IMR-90 (cell line): Measurements from ENCODE around the gene CREB3L1. TPM values are rescaled to one million over a fixed set of nuclear protein-coding genes. Genes with fewer than 3 reads are reported as not detected.

Experiments used
- ATAC-seq: fragments of 200-7000 bp; cut with Tn5 transposase; 2 replicates; pipeline ENCODE4 v1.9.1; 2020; ENCODE audit warnings: low read depth, mild to moderate bottlenecking, moderate library complexity
- BruUV-seq: library from RNA; stranded (reverse); fragments of 400-500 nt; replicated peaks from 2 replicates; lab custom pipeline; 2021; lab: Mats Ljungman, UMichigan
- CTCF ChIA-PET: fragments of 300-600 bp; formaldehyde crosslinking; extraction: SDS; loops from one replicate; lab custom pipeline; 2021; ENCODE audit warnings: antibody characterized with exemption; lab: Yijun Ruan, JAX
- POLR2A ChIA-PET: fragments of 300-600 bp; sonication (Branson Sonifier 250); formaldehyde crosslinking; loops from one replicate; lab custom pipeline; 2022; ENCODE audit warnings: antibody characterized with exemption; ENCODE audit not compliant: unreplicated experiment; lab: Charles Lee
- DNase-seq: peaks from one replicate; pipeline ENCODE4 v3.0.0; 2013
- H2AFZ ChIP-seq: replicated peaks from 2 replicates; pipeline ENCODE3; 2013; ENCODE audit warnings: low read length, mild to moderate bottlenecking; ENCODE audit not compliant: poor library complexity
- H2AK5ac ChIP-seq: 2 replicates; pipeline ENCODE4 v1.6.1; 2013; ENCODE audit warnings: low read depth, low read length, inconsistent platforms
- H2AK9ac ChIP-seq: replicated peaks from 2 replicates; pipeline ENCODE3; 2013; ENCODE audit warnings: mild to moderate bottlenecking, low read depth, low read length, moderate library complexity; ENCODE audit not compliant: poor library complexity
- H2BK120ac ChIP-seq: 2 replicates; pipeline ENCODE4 v1.6.1; 2013; ENCODE audit warnings: low read depth, low read length, inconsistent platforms
- H2BK15ac ChIP-seq: 3 replicates; pipeline ENCODE4 v1.6.1; 2013; ENCODE audit warnings: low read depth, low read length, inconsistent platforms
- H2BK20ac ChIP-seq: 2 replicates; pipeline ENCODE4 v1.6.1; 2013; ENCODE audit warnings: low read depth, mild to moderate bottlenecking, inconsistent platforms, low read length, moderate library complexity
- H2BK5ac ChIP-seq: 2 replicates; pipeline ENCODE4 v1.6.1; 2013; ENCODE audit warnings: mild to moderate bottlenecking, low read depth, low read length, inconsistent platforms; ENCODE audit not compliant: poor library complexity, severe bottlenecking
- H3K14ac ChIP-seq: replicated peaks from 2 replicates; pipeline ENCODE4 v1.6.1; 2013; ENCODE audit warnings: low read depth, low read length, inconsistent platforms
- H3K18ac ChIP-seq: 2 replicates; pipeline ENCODE4 v1.6.1; 2013; ENCODE audit warnings: low read depth, low read length, control low read depth
- H3K23ac ChIP-seq: 2 replicates; pipeline ENCODE4 v1.6.1; 2013; ENCODE audit warnings: low read depth, low read length, inconsistent platforms
- H3K27ac ChIP-seq: 2 replicates; pipeline ENCODE4 v1.5.1; 2013; ENCODE audit warnings: mild to moderate bottlenecking, control low read depth, low read length; ENCODE audit not compliant: insufficient read depth
- H3K27me3 ChIP-seq: 2 replicates; pipeline ENCODE4 v1.6.1; 2013; ENCODE audit warnings: low read length; ENCODE audit not compliant: control insufficient read depth, insufficient read depth
- H3K36me3 ChIP-seq: 2 replicates; pipeline ENCODE4 v1.6.1; 2013; ENCODE audit warnings: low read length, mixed read lengths; ENCODE audit not compliant: control insufficient read depth, insufficient read depth
- H3K4ac ChIP-seq: 2 replicates; pipeline ENCODE4 v1.6.1; 2013; ENCODE audit warnings: low read depth, low read length, inconsistent platforms
- H3K4me1 ChIP-seq: 2 replicates; pipeline ENCODE4 v1.6.1; 2013; ENCODE audit warnings: low read length, mixed read lengths; ENCODE audit not compliant: control insufficient read depth, insufficient read depth
- H3K4me2 ChIP-seq: 2 replicates; pipeline ENCODE4 v1.6.1; 2013; ENCODE audit warnings: low read depth, mild to moderate bottlenecking, control low read depth, low read length, moderate library complexity
- H3K4me3 ChIP-seq: 2 replicates; pipeline ENCODE4 v1.5.1; 2013; ENCODE audit warnings: low read depth, mild to moderate bottlenecking, control low read depth, low read length, moderate library complexity; ENCODE audit not compliant: insufficient read depth
- H3K56ac ChIP-seq: 2 replicates; pipeline ENCODE4 v1.6.1; 2013; ENCODE audit warnings: low read length, inconsistent platforms; ENCODE audit not compliant: insufficient read depth; ENCODE audit errors: extremely low read depth
- H3K79me1 ChIP-seq, 2 experiments: 2 replicates each; pipeline ENCODE4 v1.6.1; 2013; ENCODE audit warnings: low read length in 2 of 2, inconsistent platforms in 1 of 2, low read depth in 1 of 2
- H3K9ac ChIP-seq: 2 replicates; pipeline ENCODE4 v1.6.1; 2013; ENCODE audit warnings: low read depth, low read length, control low read depth
- H3K9me1 ChIP-seq: 2 replicates; pipeline ENCODE4 v1.6.1; 2013; ENCODE audit warnings: low read length, inconsistent platforms; ENCODE audit not compliant: insufficient read depth
- H3K9me3 ChIP-seq: 2 replicates; pipeline ENCODE4 v1.6.1; 2013; ENCODE audit warnings: low read length; ENCODE audit not compliant: control insufficient read depth, insufficient read depth
- H4K20me1 ChIP-seq: 2 replicates; pipeline ENCODE4 v1.6.1; 2013; ENCODE audit warnings: low read length, inconsistent platforms; ENCODE audit not compliant: insufficient read depth
- H4K5ac ChIP-seq: 2 replicates; pipeline ENCODE4 v1.6.1; 2013; ENCODE audit warnings: mild to moderate bottlenecking, low read depth, low read length, control low read depth
- H4K8ac ChIP-seq, 2 experiments: 2 replicates each; pipeline ENCODE4 v1.6.1; 2013; ENCODE audit warnings: low read depth in 2 of 2, low read length in 2 of 2, control low read depth in 1 of 2, inconsistent platforms in 1 of 2
- H4K91ac ChIP-seq: 2 replicates; pipeline ENCODE4 v1.6.1; 2013; ENCODE audit warnings: low read depth, low read length, inconsistent platforms; ENCODE audit not compliant: insufficient read depth
- BHLHE40 ChIP-seq: fragments of 150-350 bp; IDR thresholded peaks from 2 replicates; pipeline ENCODE4 v1.6.1; 2016; ENCODE audit warnings: mild to moderate bottlenecking, low read depth, low read length
- CEBPB ChIP-seq: IDR thresholded peaks from 2 replicates; pipeline ENCODE4 v1.6.1; 2012; ENCODE audit warnings: low read depth, low read length, improper control_type of control experiment
- CHD1 ChIP-seq: IDR thresholded peaks from 2 replicates; pipeline ENCODE4 v1.6.1; 2012; ENCODE audit warnings: low read depth, low read length, improper control_type of control experiment
- FOS ChIP-seq: fragments of 150-350 bp; IDR thresholded peaks from 2 replicates; pipeline ENCODE4 v1.6.1; 2016; ENCODE audit warnings: low read depth, low read length
- MAFK ChIP-seq: IDR thresholded peaks from 2 replicates; pipeline ENCODE4 v1.6.1; 2012; ENCODE audit warnings: low read depth, low read length, improper control_type of control experiment
- MAZ ChIP-seq: IDR thresholded peaks from 2 replicates; pipeline ENCODE4 v1.6.1; 2012; ENCODE audit warnings: low read depth, mild to moderate bottlenecking, low read length, improper control_type of control experiment, moderate library complexity, borderline replicate concordance
- MXI1 ChIP-seq: IDR thresholded peaks from 2 replicates; pipeline ENCODE4 v1.6.1; 2012; ENCODE audit warnings: low read depth, mild to moderate bottlenecking, low read length, moderate library complexity, borderline replicate concordance
- NFE2L2 ChIP-seq: fragments of 150-350 bp; IDR thresholded peaks from 2 replicates; pipeline ENCODE4 v1.6.1; 2016; ENCODE audit warnings: low read depth, mild to moderate bottlenecking, low read length
- POLR2A ChIP-seq: IDR thresholded peaks from 2 replicates; pipeline ENCODE4 v1.6.1; 2012; ENCODE audit warnings: mild to moderate bottlenecking, low read depth, low read length
- RAD21 ChIP-seq: IDR thresholded peaks from 2 replicates; pipeline ENCODE4 v1.6.1; 2012; ENCODE audit warnings: low read length, improper control_type of control experiment
- RCOR1 ChIP-seq: IDR thresholded peaks from 2 replicates; pipeline ENCODE4 v1.6.1; 2012; ENCODE audit warnings: mild to moderate bottlenecking, low read length, improper control_type of control experiment; ENCODE audit not compliant: insufficient replicate concordance
- RFX5 ChIP-seq: IDR thresholded peaks from 2 replicates; pipeline ENCODE4 v1.8.0; 2012; ENCODE audit warnings: low read depth, mild to moderate bottlenecking, low read length, moderate library complexity
- SMC3 ChIP-seq: fragments of 150-350 bp; IDR thresholded peaks from 2 replicates; pipeline ENCODE4 v1.6.1; 2016; ENCODE audit warnings: low read depth, mild to moderate bottlenecking, antibody characterized with exemption, low read length, moderate library complexity
- WGBS, 2 experiments: methylation state at CpG; one replicate each; pipeline versions ENCODE4 v1.1.5 to v1.1.7; 2013; ENCODE audit warnings: missing lambda C conversion rate in 2 of 2; ENCODE audit not compliant: insufficient read length in 1 of 2; ENCODE audit errors: extremely low coverage in 2 of 2; 5-methylcytosine and 5-hydroxymethylcytosine counted together
- dilution Hi-C: fragments of 300-500 bp; cut with HindIII; formaldehyde crosslinking; loops from one replicate; pipeline ENCODE4 v1.14.3; 2018; ENCODE audit warnings: low sequenced_read_pairs; ENCODE audit not compliant: unreplicated experiment
- in situ Hi-C: fragments of 300-500 bp; cut with MboI; formaldehyde crosslinking; loops from 3 replicates; pipeline ENCODE4 v1.14.3; 2019; ENCODE audit warnings: low sequenced_read_pairs, inconsistent platforms, mixed read lengths
- intact Hi-C: fragments of 100-400 bp; cut with micrococcal nuclease; formaldehyde crosslinking; loops from 2 replicates; pipeline ENCODE4 v1.10.0; 2022
- polyA plus RNA-seq, 3 experiments: library from polyadenylated mRNA; depleted of rRNA; stranded (reverse); fragments of >200 nt; gene quantifications; 2 replicates each; pipeline ENCODE4 v1.2.3, GENCODE V29; 2012; ENCODE audit warnings: low replicate concordance in 1 of 3
- total RNA-seq: library from RNA; depleted of rRNA; stranded (reverse); fragments of >200 nt; gene quantifications from 2 replicates; pipeline ENCODE4 v1.2.3, GENCODE V29; 2012
- TF ChIP-seq, protein P1 (sequence below): conservative IDR thresholded peaks from 2 replicates; pipeline ENCODE4 v1.5.1; 2012; ENCODE audit warnings: mild to moderate bottlenecking, low read depth, low read length, improper control_type of control experiment
- TF ChIP-seq, protein P2 (sequence below): fragments of 150-350 bp; IDR thresholded peaks from 2 replicates; pipeline ENCODE4 v1.6.1; 2016; ENCODE audit warnings: low read depth, mild to moderate bottlenecking, low read length, moderate library complexity, borderline replicate concordance
- TF ChIP-seq, protein P3 (sequence below): fragments of 150-350 bp; IDR thresholded peaks from 2 replicates; pipeline ENCODE4 v1.6.1; 2017; ENCODE audit warnings: mild to moderate bottlenecking, antibody characterized with exemption, low read length, low read depth

Gene CREB3L1
- total and polyA plus RNA-seq, 2 of the 4 experiments (the other 2 are of a cell fraction), result 8.1 to 82.3 TPM

DNA sequence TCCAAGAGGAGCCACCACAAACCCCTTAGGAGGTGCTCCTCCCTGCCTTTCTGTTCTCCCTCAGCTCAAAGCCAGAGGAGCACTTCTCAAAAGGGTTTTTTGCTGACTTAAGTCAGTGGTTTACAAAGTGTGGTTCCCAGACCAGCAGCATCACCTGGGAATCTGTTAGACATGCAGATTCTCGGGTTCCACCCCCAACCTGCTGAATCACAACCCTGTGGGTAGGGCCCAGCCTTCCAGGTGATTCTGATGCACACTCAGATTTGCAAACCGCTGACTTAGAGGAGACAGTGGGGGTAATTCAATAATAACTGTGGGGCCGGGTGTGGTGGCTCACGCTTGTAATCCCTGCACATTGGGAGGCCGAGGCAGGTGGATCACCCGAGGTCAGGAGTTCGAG lies 22.8 kb downstream of the CREB3L1 start:
- Histone ChIP-seq H3K9me3 (no peaks in the 10 kb centered on the region), H2AFZ (no peak overlapping the region), H3K4me2 (no peak overlapping the region), H2AK5ac (peak overlapping the region; percentile 96; the same call in 1 of the 2 replicates), H3K4ac (peak overlapping the region; percentile 96), H3K27ac (peak overlapping the region; percentile 98), H3K9ac (no peak overlapping the region), H4K20me1 (peaks cover 13% of the 10 kb centered on the region), H2BK20ac (peak overlapping the region; percentile 21), H3K18ac (no peak overlapping the region), H3K4me1 (peaks cover 34% of the 10 kb centered on the region), H4K8ac (peak overlapping the region; percentile 37 to 91; a peak in 2 of 4 replicates), H2BK15ac (no peak overlapping the region; the same call in 2 of the 3 replicates), H3K27me3 (no peaks in the 10 kb centered on the region), H2BK120ac (peak overlapping the region; percentile 96), H3K14ac (peak overlapping the region; percentile 94), H2AK9ac (peak overlapping the region; percentile 87), H2BK5ac (peak overlapping the region; percentile 95), H3K79me1 (peaks cover 26 to 76% of the 10 kb centered on the region in 2 experiments), H3K4me3 (no peak overlapping the region), H3K36me3 (peaks cover 36% of the 10 kb centered on the region), H4K5ac (peak overlapping the region; percentile 97; the same call in 1 of the 2 replicates), H3K9me1 (peaks cover 20% of the 10 kb centered on the region), H3K56ac (no peak overlapping the region), H3K23ac (peak overlapping the region; percentile 97), H4K91ac (peak overlapping the region; percentile 96)
- ChIA-PET POLR2A (no interaction called here), CTCF (interaction anchor here (1.2 to 4.3 kb wide), 3 partner anchors 8 to 60 kb away, joined by 3 to 15 read pairs (median 5); no protein-coding TSS in a partner anchor)
- intact Hi-C loops, result no loop called here
- no peak for DNase-seq
- BruUV-seq, result no TSS peak
- no peak for ATAC-seq
- in situ Hi-C loops, result loop anchor here (25.0 kb wide), 1 partner anchor 188 kb away; the partner anchor contains the start of gene PHF21A
- dilution Hi-C loops, result no loop called here
- TF ChIP-seq, protein P1, sequence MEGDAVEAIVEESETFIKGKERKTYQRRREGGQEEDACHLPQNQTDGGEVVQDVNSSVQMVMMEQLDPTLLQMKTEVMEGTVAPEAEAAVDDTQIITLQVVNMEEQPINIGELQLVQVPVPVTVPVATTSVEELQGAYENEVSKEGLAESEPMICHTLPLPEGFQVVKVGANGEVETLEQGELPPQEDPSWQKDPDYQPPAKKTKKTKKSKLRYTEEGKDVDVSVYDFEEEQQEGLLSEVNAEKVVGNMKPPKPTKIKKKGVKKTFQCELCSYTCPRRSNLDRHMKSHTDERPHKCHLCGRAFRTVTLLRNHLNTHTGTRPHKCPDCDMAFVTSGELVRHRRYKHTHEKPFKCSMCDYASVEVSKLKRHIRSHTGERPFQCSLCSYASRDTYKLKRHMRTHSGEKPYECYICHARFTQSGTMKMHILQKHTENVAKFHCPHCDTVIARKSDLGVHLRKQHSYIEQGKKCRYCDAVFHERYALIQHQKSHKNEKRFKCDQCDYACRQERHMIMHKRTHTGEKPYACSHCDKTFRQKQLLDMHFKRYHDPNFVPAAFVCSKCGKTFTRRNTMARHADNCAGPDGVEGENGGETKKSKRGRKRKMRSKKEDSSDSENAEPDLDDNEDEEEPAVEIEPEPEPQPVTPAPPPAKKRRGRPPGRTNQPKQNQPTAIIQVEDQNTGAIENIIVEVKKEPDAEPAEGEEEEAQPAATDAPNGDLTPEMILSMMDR, result no peak
- no peak for TF ChIP-seq FOS
- TF ChIP-seq RAD21, result no peak
- no peak for TF ChIP-seq POLR2A
- TF ChIP-seq SMC3, result no peak
- TF ChIP-seq CHD1, result no peak
- TF ChIP-seq RCOR1, result no peak
- no peak for TF ChIP-seq MAZ
- TF ChIP-seq NFE2L2, result no peak
- TF ChIP-seq, protein P2, sequence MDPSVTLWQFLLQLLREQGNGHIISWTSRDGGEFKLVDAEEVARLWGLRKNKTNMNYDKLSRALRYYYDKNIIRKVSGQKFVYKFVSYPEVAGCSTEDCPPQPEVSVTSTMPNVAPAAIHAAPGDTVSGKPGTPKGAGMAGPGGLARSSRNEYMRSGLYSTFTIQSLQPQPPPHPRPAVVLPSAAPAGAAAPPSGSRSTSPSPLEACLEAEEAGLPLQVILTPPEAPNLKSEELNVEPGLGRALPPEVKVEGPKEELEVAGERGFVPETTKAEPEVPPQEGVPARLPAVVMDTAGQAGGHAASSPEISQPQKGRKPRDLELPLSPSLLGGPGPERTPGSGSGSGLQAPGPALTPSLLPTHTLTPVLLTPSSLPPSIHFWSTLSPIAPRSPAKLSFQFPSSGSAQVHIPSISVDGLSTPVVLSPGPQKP, result no peak
- TF ChIP-seq, protein P3, sequence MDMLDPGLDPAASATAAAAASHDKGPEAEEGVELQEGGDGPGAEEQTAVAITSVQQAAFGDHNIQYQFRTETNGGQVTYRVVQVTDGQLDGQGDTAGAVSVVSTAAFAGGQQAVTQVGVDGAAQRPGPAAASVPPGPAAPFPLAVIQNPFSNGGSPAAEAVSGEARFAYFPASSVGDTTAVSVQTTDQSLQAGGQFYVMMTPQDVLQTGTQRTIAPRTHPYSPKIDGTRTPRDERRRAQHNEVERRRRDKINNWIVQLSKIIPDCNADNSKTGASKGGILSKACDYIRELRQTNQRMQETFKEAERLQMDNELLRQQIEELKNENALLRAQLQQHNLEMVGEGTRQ, result no peak
- no peak for TF ChIP-seq MAFK
- TF ChIP-seq CEBPB, result no peak
- no peak for TF ChIP-seq RFX5
- TF ChIP-seq MXI1, result no peak
- TF ChIP-seq BHLHE40, result no peak
- WGBS, 2 experiments, result 93% methylated on average over 3 of the region's 7 CpGs; no CpG with 5 or more reads in 1 of the 2 experiments
